Measurements from ENCODE around the gene THSD7A.

THSD7A gene

GRCh38 chr7:11706666-11707605 is 125.1 kb downstream of the THSD7A start:
- Histone ChIP-seq H3K4me1 (ENCODE audit: insufficient read depth, low read length) (no peaks in the 10 kb centered on the region), H2AFZ (ENCODE audit: low read depth, low read length) (no peak overlapping the region), H3K36me3 (ENCODE audit: insufficient read depth, low read length) (no peaks in the 10 kb centered on the region), H3K9me3 (ENCODE audit: low read length) (no peaks in the 10 kb centered on the region), H3K4me3 (ENCODE audit: low read length) (no peak overlapping the region), H3K27me3 (ENCODE audit: insufficient read depth, low read length) (no peaks in the 10 kb centered on the region)

GRCh38 chr7:11703829-11704228 is 128.2 kb downstream of the THSD7A start:
- H2AFZ ChIP-seq (ENCODE audit: low read depth, low read length): no peak overlapping the region
- H3K27me3 ChIP-seq (ENCODE audit: insufficient read depth, low read length): no peaks in the 10 kb centered on the region
- no peaks in the 10 kb centered on the region for H3K4me1 ChIP-seq (ENCODE audit: insufficient read depth, low read length)
- H3K4me3 ChIP-seq (ENCODE audit: low read length): no peak overlapping the region
- H3K36me3 ChIP-seq (ENCODE audit: insufficient read depth, low read length): no peaks in the 10 kb centered on the region
- H3K9me3 ChIP-seq (ENCODE audit: low read length): no peaks in the 10 kb centered on the region

GRCh38 chr7:11702938-11703337 is 129.1 kb downstream of the THSD7A start:
- H3K4me3 ChIP-seq (ENCODE audit: low read length): no peak overlapping the region
- H3K36me3 ChIP-seq (ENCODE audit: insufficient read depth, low read length): no peaks in the 10 kb centered on the region
- H2AFZ ChIP-seq (ENCODE audit: low read depth, low read length): no peak overlapping the region
- peaks cover 5% of the 10 kb centered on the region for H3K4me1 ChIP-seq (ENCODE audit: insufficient read depth, low read length)
- no peaks in the 10 kb centered on the region for H3K9me3 ChIP-seq (ENCODE audit: low read length)
- no peaks in the 10 kb centered on the region for H3K27me3 ChIP-seq (ENCODE audit: insufficient read depth, low read length)

- Histone ChIP-seq H3K27me3 (ENCODE audit: insufficient read depth, low read length) (no peaks in the 10 kb centered on the region), H3K36me3 (ENCODE audit: insufficient read depth, low read length) (no peaks in the 10 kb centered on the region), H3K4me3 (ENCODE audit: low read length) (no peak overlapping the region), H2AFZ (ENCODE audit: low read depth, low read length) (no peak overlapping the region), H3K4me1 (ENCODE audit: insufficient read depth, low read length) (peaks cover 5% of the 10 kb centered on the region), H3K9me3 (ENCODE audit: low read length) (no peaks in the 10 kb centered on the region)
Measured at GRCh38 chr7:11701829-11702560, 130.0 kb downstream of the THSD7A start.

GRCh38 chr7:11699666-11700065 is 132.3 kb downstream of the THSD7A start:
- Histone ChIP-seq H2AFZ (ENCODE audit: low read depth, low read length) (no peak overlapping the region), H3K4me1 (ENCODE audit: insufficient read depth, low read length) (peaks cover 5% of the 10 kb centered on the region), H3K36me3 (ENCODE audit: insufficient read depth, low read length) (no peaks in the 10 kb centered on the region), H3K4me3 (ENCODE audit: low read length) (no peak overlapping the region), H3K9me3 (ENCODE audit: low read length) (no peaks in the 10 kb centered on the region), H3K27me3 (ENCODE audit: insufficient read depth, low read length) (no peaks in the 10 kb centered on the region)

- no peak overlapping the region for H3K4me3 ChIP-seq (ENCODE audit: low read length)
Measured at GRCh38 chr7:11698384-11698871, 133.6 kb downstream of the THSD7A start.

GRCh38 chr7:11690395-11690794 is 141.6 kb downstream of the THSD7A start:
- Histone ChIP-seq H3K27me3 (ENCODE audit: insufficient read depth, low read length) (no peaks in the 10 kb centered on the region), H3K36me3 (ENCODE audit: insufficient read depth, low read length) (no peaks in the 10 kb centered on the region), H3K9me3 (ENCODE audit: low read length) (no peaks in the 10 kb centered on the region), H3K4me1 (ENCODE audit: insufficient read depth, low read length) (no peaks in the 10 kb centered on the region), H2AFZ (ENCODE audit: low read depth, low read length) (no peak overlapping the region), H3K4me3 (ENCODE audit: low read length) (no peak overlapping the region)

More at GRCh38 chr7:11698384-11698871, 133.6 kb downstream of the THSD7A start:
- peaks cover 5% of the 10 kb centered on the region for H3K4me1 ChIP-seq (ENCODE audit: insufficient read depth, low read length)
- no peaks in the 10 kb centered on the region for H3K9me3 ChIP-seq (ENCODE audit: low read length)
- H2AFZ ChIP-seq (ENCODE audit: low read depth, low read length): no peak overlapping the region
- H3K36me3 ChIP-seq (ENCODE audit: insufficient read depth, low read length): no peaks in the 10 kb centered on the region
- H3K27me3 ChIP-seq (ENCODE audit: insufficient read depth, low read length): no peaks in the 10 kb centered on the region

GRCh38 chr7:11689096-11689495 is 142.9 kb downstream of the THSD7A start:
- Histone ChIP-seq H3K9me3 (ENCODE audit: low read length) (no peaks in the 10 kb centered on the region), H3K36me3 (ENCODE audit: insufficient read depth, low read length) (no peaks in the 10 kb centered on the region), H2AFZ (ENCODE audit: low read depth, low read length) (no peak overlapping the region)

GRCh38 chr7:11681461-11681860 is 150.5 kb downstream of the THSD7A start:
- Histone ChIP-seq H3K27me3 (ENCODE audit: insufficient read depth, low read length) (no peaks in the 10 kb centered on the region), H2AFZ (ENCODE audit: low read depth, low read length) (no peak overlapping the region), H3K9me3 (ENCODE audit: low read length) (no peaks in the 10 kb centered on the region), H3K36me3 (ENCODE audit: insufficient read depth, low read length) (no peaks in the 10 kb centered on the region), H3K4me3 (ENCODE audit: low read length) (no peak overlapping the region), H3K4me1 (ENCODE audit: insufficient read depth, low read length) (no peaks in the 10 kb centered on the region)

More at GRCh38 chr7:11689096-11689495, 142.9 kb downstream of the THSD7A start:
- Histone ChIP-seq H3K4me3 (ENCODE audit: low read length) (no peak overlapping the region), H3K27me3 (ENCODE audit: insufficient read depth, low read length) (no peaks in the 10 kb centered on the region), H3K4me1 (ENCODE audit: insufficient read depth, low read length) (no peaks in the 10 kb centered on the region)

GRCh38 chr7:11675163-11675562 is 156.8 kb downstream of the THSD7A start:
- no peaks in the 10 kb centered on the region for H3K36me3 ChIP-seq (ENCODE audit: insufficient read depth, low read length)
- no peaks in the 10 kb centered on the region for H3K4me1 ChIP-seq (ENCODE audit: insufficient read depth, low read length)
- H3K4me3 ChIP-seq (ENCODE audit: low read length): no peak overlapping the region
- no peaks in the 10 kb centered on the region for H3K27me3 ChIP-seq (ENCODE audit: insufficient read depth, low read length)
- H2AFZ ChIP-seq (ENCODE audit: low read depth, low read length): no peak overlapping the region
- no peaks in the 10 kb centered on the region for H3K9me3 ChIP-seq (ENCODE audit: low read length)

- no peaks in the 10 kb centered on the region for H3K4me1 ChIP-seq (ENCODE audit: insufficient read depth, low read length)
Measured at GRCh38 chr7:11668727-11669126, 163.3 kb downstream of the THSD7A start.

GRCh38 chr7:11667810-11668185 is 164.2 kb downstream of the THSD7A start:
- Histone ChIP-seq H2AFZ (ENCODE audit: low read depth, low read length) (no peak overlapping the region), H3K4me3 (ENCODE audit: low read length) (no peak overlapping the region), H3K4me1 (ENCODE audit: insufficient read depth, low read length) (no peaks in the 10 kb centered on the region), H3K27me3 (ENCODE audit: insufficient read depth, low read length) (no peaks in the 10 kb centered on the region), H3K9me3 (ENCODE audit: low read length) (no peaks in the 10 kb centered on the region), H3K36me3 (ENCODE audit: insufficient read depth, low read length) (no peaks in the 10 kb centered on the region)

More at GRCh38 chr7:11668727-11669126, 163.3 kb downstream of the THSD7A start:
- Histone ChIP-seq H3K36me3 (ENCODE audit: insufficient read depth, low read length) (no peaks in the 10 kb centered on the region), H3K9me3 (ENCODE audit: low read length) (no peaks in the 10 kb centered on the region), H2AFZ (ENCODE audit: low read depth, low read length) (no peak overlapping the region), H3K4me3 (ENCODE audit: low read length) (no peak overlapping the region), H3K27me3 (ENCODE audit: insufficient read depth, low read length) (no peaks in the 10 kb centered on the region)

All from neuron (in vitro differentiated cells).